ENCODE measurements around the gene MXI1.

MXI1 gene

DNA sequence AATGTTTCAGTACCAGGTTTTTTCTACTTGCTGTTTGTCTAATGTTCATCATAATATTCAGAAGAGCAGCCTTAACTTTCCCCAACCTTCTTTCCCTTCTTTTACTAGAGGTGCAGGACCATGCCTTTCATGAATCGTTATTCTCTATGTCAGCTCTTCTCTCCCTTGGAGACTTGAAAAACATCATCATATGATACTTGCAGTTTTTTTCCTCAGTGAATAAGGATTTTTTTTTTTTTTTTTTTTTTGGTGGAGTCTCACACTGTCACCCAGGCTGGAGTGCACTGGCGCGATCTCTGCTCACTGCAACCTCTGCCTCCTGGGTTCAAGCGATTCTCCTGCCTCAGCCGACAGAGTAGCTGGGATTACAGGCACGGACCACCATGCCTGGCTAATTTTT is 67.2 kb downstream of the MXI1 start:
- no peak for DNase-seq (ENCODE audit: low read depth in 2 of 2)

DNA sequence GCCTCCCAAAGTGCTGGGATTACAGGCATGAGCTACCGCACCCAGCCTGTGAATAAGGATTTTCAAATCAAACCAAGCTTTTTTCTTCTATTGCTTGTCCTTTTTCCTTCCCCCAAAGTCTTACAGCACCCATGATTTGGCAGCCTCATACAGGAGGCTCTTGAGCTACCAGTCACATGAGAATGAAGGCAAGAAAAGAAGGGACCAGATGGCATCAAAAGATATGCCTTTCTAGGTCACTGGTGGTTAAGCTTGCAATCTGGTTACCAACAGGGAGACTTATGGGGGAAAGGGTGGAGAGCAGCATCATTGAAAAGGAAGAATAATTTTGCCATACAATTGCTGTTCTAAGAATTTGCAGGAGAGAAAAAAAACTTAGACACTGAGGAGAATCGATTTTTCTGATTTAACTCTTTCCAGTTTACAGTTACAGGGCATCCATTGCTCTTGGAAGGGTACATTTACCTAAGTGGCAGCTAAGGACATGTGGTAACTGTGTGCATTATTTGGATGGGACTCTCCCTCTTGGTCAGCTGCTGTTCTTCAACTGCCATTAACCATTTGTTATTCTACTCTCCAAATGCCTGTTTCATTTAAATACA is 67.8 kb downstream of the MXI1 start:
- no peak for DNase-seq (ENCODE audit: low read depth in 2 of 2)

DNA sequence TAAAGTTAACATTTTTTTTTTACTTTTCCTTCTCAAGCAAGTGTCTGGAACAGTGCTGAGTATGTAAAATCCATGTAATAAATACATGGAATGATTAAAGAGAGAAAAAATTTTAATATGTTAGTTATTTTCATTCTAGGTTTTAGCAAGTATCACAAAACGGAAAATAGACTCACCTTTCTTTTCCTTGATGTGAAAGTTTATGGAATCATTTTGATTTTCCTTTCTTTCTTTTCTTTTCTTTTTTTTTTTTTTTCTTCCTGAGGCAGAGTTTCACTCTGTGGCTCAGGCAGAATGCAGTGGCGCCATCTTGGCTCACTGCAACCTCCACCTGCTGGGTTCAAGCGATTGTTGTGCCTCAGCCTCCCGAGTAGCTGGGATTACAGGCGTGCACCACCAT is 69.2 kb downstream of the MXI1 start:
- no peak for DNase-seq (ENCODE audit: low read depth in 2 of 2)

DNA sequence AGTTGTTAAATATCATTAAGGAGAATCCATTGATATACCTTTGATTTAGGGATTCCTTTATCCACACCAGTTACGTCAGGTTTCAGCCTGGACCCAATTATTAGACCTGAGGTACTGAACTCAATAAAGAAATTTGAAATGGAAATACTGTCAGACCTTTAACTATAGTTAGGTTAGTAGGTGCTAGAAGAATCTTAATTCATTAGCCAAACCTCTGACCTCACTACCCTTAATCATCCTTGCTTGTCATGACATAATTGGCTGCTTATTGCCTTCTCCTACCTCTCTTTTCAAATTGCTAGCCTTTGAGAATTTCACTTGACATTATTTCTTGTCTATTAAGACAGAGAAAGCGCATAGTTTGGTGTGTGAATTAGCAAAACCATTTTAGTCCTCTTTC is 70.2 kb downstream of the MXI1 start:
- no peak for DNase-seq (ENCODE audit: low read depth in 2 of 2)

DNA sequence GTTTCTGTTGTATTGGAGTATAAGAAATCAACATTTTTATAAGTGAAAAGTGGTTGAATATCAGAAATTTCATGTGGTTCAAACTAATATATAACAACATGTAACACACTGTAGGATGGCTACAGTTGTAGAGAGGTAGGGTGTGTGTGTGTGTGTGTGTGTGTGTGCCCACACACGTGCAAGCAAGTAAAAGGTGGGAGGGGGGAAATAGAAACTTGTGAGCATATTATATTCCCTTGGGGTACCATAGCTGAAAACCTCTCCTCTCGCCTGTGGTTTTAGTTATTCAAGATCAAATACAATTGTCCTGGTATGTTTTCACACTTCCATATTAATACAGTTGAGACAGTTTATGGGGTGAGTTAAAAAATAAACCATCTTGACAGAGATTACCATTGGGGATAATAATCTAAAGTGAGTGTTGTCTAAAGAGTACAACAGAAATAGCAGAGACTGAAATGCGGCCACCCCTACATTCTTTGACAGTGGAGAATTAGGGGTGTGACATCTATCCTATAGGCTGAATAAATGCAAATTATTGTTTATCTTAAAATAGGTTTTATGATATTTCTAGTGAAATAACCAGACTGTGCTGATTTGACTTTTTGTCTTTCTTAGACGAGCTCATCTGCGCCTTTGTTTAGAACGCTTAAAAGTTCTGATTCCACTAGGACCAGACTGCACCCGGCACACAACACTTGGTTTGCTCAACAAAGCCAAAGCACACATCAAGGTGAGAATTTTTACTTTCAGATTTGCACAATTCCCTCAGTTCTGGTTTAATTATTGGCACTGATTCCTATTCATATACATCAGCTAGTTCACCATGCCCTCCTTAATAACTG is 71.4 kb downstream of the MXI1 start:
- DNase-seq (ENCODE audit: low read depth in 2 of 2) = no peak

DNA sequence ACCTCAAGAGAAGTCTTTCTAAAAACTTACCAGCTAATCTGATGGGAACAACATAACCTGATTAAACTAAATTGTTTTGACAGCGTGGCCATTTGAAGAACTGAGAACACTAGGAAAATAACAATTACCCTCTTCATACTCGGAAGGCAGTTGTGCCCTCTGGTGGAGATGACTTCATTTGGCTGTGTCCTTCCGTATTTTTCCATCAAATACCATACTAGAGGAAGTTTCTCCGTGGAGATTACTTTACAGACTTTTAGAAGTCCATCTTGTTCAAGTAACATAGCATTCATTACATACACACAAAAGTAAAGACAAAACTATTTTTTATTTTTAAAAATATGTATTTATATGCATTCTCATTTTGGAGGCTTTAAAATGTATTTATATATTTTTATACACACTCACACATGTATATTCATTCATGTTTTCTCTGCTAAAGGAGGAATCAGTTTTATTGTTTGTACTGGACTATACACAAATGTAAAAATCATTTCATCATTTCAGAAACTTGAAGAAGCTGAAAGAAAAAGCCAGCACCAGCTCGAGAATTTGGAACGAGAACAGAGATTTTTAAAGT is 72.1 kb downstream of the MXI1 start:
- no peak for DNase-seq (ENCODE audit: low read depth in 2 of 2)

DNA sequence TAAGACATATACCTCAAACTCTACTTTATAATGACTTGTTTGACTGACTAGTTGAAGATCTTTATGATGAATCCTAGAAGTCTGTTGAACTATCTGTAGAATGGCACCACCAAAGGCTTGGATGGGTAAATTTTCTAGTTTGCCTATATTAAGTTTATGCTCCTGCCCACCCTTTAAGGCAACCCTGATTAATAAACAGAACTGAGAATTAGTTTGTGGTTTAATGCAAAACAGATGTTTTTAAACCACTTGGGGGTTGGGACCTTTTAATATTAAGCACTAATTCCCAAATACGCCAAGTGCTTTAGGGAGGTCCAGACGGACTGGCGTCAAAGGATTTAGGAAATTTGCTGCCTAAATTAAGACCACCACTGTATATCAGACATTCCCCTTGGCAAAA is 76.9 kb downstream of the MXI1 start:
- no peak for DNase-seq (ENCODE audit: low read depth in 2 of 2)

DNA sequence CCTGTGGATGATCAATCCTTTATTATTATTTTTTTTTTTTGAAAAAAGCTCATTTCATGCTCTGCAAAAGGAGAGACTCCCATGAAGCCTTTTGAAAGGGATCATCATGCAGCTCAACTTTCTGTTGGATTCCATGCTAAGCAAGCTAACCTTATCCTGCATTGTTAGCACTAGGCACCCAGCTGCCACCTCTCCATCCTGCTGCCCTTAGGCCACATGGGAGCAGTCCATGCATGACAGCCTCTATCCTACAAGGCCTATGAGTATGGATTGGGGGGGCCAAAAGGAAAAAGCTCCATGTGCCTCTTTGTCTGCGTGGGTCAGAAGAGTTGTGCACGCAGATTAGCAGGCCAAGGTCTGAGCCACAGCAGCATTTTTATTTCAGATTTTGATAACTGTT is 78.1 kb downstream of the MXI1 start:
- no peak for DNase-seq (ENCODE audit: low read depth in 2 of 2)

DNA sequence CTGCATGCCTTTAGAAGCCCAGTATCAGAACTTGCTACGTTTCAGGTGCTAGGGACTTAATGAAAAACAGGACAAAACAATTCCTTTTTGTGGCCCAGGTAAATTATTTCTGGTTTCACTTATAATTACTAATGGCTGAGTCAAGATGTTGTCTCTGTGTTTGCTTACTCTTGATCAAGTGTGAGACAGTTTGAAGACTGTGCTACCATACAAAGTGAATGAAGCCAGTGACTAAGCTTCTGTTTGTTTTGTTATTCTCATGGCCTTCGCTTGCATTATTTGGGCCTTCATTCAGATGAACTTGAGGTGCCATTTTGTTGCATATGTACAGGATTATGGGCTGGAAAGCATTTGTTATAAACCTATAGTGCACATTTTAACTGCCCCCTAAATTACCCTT is 79.4 kb downstream of the MXI1 start:
- no peak for DNase-seq (ENCODE audit: low read depth in 2 of 2)

DNA sequence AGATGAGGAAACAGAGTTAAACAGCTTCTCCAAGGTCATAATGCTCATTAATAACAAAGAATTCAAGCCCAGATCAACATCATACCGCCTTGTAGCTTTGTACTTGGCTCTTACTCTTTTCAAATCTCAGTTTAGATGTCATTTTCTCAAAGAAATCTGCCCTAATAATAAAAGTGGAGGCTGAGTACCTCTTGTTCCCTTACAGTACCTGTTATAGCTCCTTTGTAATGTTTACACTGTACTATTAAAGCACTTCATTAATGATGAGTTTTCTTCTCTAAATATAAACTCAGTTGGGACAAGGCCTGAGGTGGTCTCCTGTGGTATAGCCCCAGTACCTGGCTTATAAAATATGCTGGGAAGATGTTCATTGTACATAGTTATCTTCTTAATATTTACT is 89.6 kb downstream of the MXI1 start:
- DNase-seq (ENCODE audit: low read depth in 2 of 2) = no peak

DNA sequence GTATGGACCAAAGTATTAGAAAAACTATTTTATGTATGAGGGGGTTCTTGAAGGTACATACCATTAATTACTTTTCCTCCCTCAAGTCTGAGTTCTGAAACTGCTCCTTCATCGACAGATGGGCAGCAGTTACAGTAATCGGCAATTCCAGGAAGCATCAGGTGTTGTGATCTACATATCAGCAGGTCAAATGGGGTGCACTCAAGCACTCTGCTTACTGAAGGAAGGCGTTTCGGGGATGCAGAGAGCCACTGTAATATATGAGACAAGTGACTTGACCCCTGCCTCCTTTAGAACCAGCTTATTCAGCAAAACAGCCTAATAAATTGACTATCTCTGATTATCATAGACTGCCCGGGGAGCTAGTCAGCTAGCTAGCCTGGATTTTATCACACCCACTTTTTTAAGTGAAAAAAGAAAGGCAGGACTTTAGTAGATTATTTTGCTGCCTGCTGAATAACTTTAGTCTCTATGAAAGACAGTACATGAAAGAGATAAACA is 93.1 kb downstream of the MXI1 start:
- DNase-seq (ENCODE audit: low read depth in 2 of 2) = no peak

DNA sequence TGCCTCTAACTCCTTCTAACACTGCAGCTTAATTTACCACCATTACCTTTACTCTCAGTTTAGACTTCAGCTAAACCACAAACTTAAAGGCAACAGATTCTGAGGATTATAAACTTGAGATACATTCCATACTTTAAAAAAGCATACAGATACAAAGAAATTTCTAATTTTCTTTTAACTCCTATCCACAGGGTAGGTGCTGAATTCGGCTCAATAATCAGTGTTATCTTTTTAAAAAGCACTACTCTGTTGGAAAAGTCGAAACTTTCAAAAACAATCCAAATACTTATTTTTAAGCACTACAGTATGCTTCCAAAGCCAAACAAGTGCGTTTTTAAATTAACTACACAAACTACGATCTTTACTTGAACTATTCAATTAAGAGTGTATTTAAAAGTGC is 96.3 kb downstream of the MXI1 start:
- no peak for DNase-seq (ENCODE audit: low read depth in 2 of 2)

DNA sequence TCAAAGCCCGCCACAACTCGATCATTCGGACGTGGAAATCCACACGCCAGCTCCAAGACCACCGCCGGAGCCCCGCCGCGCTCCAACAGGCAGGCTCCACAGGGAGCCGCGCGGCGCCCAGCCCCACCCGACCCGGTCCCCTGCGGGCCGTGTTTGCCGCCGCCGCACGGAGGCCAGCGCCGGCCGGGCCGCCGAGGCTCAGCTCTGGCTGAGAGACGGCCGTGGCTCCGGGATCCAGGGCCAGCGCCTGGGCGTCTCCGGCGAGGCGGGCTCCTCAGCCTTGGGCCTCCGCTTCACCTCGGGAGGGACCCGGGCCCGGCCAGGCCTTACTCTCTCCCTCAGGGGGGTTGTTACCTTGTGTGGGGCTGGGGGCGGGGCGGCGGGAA is 97.0 kb downstream of the MXI1 start:
- DNase-seq (ENCODE audit: low read depth in 2 of 2) = no peak

DNA sequence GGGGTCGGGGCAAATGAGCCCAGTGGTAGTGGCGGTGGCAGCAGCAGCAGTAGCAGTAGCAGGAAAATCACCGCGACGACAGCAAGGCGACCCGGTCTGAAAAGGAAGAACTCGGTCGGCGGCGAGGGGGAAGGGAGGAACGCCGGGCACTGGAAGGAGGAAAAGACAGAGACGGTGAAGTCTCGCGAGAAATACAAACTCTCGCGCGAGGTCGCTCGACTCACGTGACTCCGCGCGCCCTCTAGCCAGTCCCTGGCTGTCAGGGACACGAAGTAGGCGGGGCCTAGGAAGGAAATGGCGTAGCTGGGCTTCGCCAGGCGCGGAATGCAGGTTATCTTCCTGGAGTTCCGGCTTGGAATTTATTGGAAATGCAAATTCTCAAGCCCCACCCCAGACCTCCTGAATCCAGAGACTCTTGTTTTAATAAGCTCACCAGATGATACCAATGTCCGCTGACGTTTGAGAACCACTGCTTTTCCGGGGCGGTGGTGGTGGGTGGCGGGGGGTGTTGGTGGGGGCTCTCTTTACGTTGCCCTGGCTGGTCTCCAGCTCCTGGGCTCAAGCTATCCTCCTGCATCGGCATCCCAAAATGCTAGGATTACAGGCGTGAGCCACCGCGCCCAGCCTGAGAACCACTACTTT is 97.5 kb downstream of the MXI1 start, which contains the start of gene SMNDC1:
Gene SMNDC1 (minus strand): TSS at position 141 of the 642 bp plus-strand sequence. CDS start 1,333 bp downstream, outside the sequence.
- peak; percentile 93 to 95 for DNase-seq (ENCODE audit: low read depth in 2 of 2)

DNA sequence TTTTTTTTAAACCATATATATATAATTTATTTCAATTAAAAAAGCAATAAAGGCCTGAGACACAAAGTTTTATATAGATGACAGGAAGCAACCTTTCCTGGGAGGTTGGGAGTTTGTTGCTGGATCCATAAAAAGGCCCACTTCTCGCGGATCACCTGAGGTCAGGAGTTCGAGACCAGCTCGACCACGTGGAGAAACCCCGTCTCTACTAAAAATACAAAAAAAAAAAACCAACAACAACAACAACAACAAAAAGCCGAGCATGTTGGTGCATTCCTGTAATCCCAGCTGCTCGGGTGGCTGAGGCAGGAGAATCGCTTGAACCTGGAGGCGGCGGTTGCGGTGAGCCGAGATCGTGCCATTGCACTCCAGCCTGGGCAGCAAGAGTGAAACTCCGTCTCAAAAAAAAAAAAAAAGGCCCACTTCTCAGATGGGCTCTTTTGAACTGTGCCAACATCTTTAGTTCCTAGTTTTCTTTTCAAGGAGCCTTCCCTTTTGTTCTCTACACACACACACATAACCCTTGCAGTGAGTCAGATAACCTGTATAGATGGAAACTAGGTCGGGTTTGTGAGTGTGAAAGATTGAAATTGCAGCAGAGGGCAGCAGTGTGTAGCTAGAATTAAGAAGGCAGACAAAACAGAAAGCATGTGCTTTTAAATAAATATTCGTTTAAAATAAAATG is 98.5 kb downstream of the MXI1 start:
- peak; percentile 24 to 41 for DNase-seq (ENCODE audit: low read depth in 2 of 2)

DNA sequence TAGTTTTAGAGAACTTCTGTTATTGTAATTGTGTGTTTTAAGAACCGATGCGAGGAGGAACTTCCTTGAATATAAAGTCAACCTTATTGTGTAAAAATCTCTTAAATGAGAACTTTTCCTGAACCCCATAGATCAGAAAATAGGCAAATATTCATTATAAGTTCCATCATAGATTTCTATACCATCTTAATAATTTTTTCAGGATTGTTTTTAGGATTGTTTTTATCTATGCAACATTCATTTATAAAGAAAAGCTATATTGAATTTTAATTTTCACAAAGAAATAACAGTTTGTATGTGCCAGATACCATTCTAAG is 99.0 kb downstream of the MXI1 start:
- DNase-seq (ENCODE audit: low read depth in 2 of 2) = no peak

DNA sequence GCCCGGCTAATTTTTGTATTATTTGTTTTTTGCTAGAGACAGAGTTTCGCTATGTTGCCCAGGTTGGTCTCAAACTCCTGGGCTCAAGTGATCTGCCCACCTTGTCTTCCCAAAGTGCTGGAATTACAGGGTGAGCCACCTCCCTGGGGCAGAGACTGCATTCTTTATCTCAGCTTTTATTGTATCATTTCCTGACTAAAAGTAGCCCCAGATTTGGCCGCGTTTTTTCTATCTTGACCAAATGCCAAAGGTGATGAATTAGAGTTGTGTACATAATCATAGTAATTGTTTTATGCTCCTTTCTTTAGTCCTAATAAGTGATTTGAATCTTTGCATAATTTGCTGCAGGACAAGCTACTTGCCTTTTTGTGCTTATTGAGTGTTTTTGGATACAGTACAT is 100.4 kb downstream of the MXI1 start:
- DNase-seq (ENCODE audit: low read depth in 2 of 2) = no peak

DNA sequence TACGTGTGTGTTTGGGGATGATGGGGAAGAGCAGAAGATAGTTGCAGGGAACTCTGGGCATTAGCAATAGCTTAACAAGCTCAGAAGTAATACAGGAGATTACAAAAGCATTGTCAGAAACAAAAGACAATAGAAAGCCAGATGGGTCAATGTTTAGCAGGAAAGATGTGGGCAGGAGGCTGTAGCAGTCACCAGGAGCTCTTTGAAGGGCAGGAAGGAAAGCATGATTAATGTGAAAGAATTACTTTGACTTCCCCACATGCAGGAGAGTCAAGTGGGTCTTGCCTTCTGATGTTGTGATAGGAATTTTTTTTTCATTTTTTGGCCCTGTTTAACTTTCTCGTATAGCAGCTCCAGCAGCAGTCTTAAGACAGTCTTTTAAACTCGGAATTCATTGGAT is 103.3 kb downstream of the MXI1 start:
- no peak for DNase-seq (ENCODE audit: low read depth in 2 of 2)

DNA sequence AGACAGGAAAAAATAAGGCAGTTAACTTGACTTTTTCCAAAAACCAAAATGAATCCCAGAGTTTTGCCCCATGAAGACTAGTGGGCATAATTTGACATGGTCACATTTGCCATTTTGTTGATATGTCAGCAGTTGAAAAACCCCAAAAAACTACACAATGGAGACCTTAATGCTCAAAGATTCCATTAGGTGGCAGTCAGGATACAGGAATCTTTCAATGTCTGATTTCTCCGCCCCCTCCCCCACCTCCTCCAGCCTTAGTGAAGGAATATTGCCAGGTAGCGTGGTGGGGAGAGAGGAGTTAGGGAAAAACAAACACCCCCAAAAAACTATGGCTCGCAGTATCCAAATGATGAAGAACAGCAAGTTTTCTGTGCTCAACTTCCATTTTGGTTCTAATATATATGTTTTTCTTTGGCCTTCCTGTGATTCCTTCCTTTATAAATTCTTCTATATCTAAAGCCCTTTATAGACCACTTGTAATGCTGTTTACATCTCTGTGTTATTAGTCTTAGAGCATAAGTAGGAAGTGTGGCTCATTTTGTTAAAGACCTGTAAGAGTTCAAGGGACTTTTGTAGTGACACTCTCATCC is 104.0 kb downstream of the MXI1 start:
- no peak for DNase-seq (ENCODE audit: low read depth in 2 of 2)

DNA sequence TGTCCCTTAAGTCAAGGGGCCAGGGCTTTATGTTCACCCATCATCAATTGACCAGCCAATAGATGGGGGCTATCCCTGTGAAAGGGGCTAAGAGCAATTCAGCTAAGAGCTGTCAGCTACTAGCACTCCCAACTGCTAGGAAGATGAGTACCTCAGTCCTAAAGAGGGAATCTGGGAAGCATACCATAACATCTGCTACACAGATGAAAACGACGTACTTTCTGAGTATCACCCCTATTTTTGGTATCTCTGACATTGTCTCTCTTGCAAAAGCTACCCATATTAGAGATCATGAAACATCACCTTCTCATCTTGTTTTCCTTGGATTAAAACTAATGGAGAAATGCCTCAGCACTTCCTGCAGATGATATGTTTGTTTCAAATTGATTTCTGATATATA is 104.8 kb downstream of the MXI1 start:
- DNase-seq (ENCODE audit: low read depth in 2 of 2) = no peak

DNA sequence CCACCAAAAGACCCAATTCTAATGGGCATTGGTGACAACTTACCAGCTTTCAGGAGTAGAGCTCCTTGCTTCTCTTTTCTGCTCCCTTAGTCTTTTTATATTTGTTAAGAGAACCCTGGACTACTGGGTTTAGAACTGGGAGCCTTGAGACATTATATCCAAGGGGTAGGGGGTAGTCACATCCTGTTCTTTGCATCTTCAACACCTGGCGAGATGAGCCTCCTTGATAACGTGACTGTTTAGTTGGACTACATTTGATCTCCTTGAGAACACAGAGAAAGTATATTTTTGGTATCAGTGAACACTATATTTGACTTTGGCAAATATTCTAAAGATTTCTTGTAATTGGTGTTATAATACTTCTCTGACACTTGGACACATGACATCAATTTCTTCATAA is 106.3 kb downstream of the MXI1 start:
- DNase-seq (ENCODE audit: low read depth in 2 of 2) = no peak

All from stimulated activated CD8-positive, alpha-beta memory T cell treated with anti-CD3 and anti-CD28 coated beads, Interleukin-15, amount 100 ng/mL, for 48 hours (primary cell).